ENCODE data around the gene PEPD. TPM values are rescaled to one million over a fixed set of nuclear protein-coding genes. Genes with fewer than 3 reads are reported as not detected.
A peak's percentile ranks its signal among the peaks of the same experiment; 100 is the strongest.

PEPD gene
- total RNA-seq, 1 donor: 87.9 TPM

DNA sequence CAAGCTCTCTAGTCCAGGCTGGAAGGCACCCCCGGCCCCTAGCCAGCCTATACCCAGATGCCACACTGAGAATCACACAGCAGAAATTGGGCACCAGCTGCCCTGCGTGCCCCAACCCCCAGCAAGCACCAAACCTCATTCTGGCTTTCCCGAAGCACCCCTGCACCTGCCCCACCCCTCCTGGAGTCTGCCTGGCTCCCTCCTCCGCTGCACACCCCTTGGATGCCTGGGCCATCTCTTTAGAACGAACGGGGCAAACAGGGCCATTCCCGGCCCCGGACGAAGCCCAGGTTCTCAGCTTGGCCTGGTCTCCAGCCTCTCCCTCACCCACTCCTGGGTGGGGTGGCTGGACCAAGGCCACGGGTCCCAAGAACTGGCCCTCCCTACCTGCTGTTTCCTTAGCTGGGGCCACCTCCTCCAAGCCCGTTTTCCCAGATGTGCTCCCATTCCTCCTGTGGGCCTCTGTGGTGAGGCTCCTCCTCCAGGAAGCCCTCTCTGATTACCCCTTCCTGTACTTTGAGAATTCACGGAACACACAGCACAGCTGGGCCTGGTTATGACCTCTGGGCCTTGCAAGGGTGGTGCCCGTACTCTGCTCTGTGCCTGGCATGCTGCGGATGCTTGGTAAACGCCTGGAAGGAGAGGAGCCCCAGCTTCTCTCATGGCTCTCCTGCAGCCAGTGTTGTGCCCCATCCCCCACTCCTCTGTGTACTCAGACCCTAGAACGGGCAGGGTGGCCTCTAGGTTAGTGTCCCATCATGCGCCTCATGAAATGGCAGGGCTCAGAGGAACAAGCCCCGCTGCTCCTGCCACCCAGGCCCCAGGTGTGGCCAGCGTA, 126.6 kb downstream of the PEPD start:
- TF ChIP-seq, protein P1, sequence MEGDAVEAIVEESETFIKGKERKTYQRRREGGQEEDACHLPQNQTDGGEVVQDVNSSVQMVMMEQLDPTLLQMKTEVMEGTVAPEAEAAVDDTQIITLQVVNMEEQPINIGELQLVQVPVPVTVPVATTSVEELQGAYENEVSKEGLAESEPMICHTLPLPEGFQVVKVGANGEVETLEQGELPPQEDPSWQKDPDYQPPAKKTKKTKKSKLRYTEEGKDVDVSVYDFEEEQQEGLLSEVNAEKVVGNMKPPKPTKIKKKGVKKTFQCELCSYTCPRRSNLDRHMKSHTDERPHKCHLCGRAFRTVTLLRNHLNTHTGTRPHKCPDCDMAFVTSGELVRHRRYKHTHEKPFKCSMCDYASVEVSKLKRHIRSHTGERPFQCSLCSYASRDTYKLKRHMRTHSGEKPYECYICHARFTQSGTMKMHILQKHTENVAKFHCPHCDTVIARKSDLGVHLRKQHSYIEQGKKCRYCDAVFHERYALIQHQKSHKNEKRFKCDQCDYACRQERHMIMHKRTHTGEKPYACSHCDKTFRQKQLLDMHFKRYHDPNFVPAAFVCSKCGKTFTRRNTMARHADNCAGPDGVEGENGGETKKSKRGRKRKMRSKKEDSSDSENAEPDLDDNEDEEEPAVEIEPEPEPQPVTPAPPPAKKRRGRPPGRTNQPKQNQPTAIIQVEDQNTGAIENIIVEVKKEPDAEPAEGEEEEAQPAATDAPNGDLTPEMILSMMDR (IDR thresholded peaks at IDR 0.05; ENCODE audit: extremely low read depth, low read depth, low read length): no peak
- Histone ChIP-seq H2AFZ (ENCODE audit: low read length) (no peak overlapping the region), H3K79me2 (ENCODE audit: insufficient read depth, low read length) (no peaks in the 10 kb centered on the region), H3K4me1 (ENCODE audit: insufficient read depth, low read length) (peaks cover 38% of the 10 kb centered on the region), H3K9me3 (ENCODE audit: low read depth, low read length) (no peaks in the 10 kb centered on the region), H3K4me2 (ENCODE audit: insufficient read depth, low read length) (peak overlapping the region; percentile 58), H4K20me1 (ENCODE audit: insufficient read depth, low read length) (peaks cover 15% of the 10 kb centered on the region), H3K4me3 (ENCODE audit: insufficient read depth, low read length) (no peak overlapping the region), H3K27me3 (ENCODE audit: insufficient read depth, low read length) (no peaks in the 10 kb centered on the region), H3K36me3 (ENCODE audit: insufficient read depth, low read length) (no peaks in the 10 kb centered on the region), H3K27ac (ENCODE audit: low read depth, low read length) (peak overlapping the region; percentile 61)
- DNase-seq (ENCODE audit: insufficient read length, low spot score, missing footprints): peak; percentile 88

DNA sequence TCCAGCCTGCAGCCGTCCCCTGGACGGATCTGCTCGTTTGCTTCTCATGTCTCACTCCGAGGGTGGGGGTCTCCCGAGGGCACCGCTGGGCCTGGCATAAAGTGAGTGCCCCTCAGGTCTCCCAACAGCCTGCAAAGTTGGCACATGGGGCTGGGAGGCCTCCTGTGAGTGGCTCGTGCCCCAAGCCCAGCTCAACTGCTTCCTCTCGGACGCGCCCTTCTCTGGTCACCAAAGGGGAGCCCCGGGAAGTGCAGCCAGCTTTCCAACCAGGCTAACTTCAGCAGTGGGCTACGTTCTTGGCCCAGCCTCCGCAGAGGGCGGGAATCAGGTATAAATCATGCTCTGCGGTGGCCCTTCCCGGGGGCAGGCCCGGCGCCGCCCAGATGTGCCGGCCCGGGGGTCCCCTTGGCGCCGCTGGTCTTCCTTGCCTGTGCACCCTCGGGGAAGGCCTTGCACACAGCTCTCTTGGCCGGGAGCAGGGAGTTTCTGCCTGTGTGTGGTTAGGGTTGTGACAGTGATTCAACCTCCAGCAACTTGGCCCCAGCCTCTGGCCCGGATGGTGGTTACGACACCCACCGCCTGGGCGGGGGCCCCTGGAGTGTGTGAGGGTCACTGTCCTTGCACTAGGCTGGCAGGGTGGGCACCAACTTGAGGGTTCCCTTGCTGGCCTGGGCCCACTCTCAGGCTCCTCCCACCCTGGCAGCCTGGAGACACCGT, 127.4 kb downstream of the PEPD start:
- H2AFZ ChIP-seq (ENCODE audit: low read length): no peak overlapping the region
- H4K20me1 ChIP-seq (ENCODE audit: insufficient read depth, low read length): peaks cover 15% of the 10 kb centered on the region
- peak overlapping the region; percentile 58 for H3K4me2 ChIP-seq (ENCODE audit: insufficient read depth, low read length)
- H3K4me3 ChIP-seq (ENCODE audit: insufficient read depth, low read length): peak overlapping the region; percentile 20
- peak overlapping the region; percentile 61 for H3K27ac ChIP-seq (ENCODE audit: low read depth, low read length)
- no peaks in the 10 kb centered on the region for H3K36me3 ChIP-seq (ENCODE audit: insufficient read depth, low read length)
- TF ChIP-seq, protein P1 (IDR thresholded peaks at IDR 0.05; ENCODE audit: extremely low read depth, low read depth, low read length): no peak
- DNase-seq (ENCODE audit: insufficient read length, low spot score, missing footprints): peak; percentile 100
- H3K27me3 ChIP-seq (ENCODE audit: insufficient read depth, low read length): no peaks in the 10 kb centered on the region
- no peaks in the 10 kb centered on the region for H3K9me3 ChIP-seq (ENCODE audit: low read depth, low read length)
- peaks cover 38% of the 10 kb centered on the region for H3K4me1 ChIP-seq (ENCODE audit: insufficient read depth, low read length)
- peaks cover under 1% of the 10 kb centered on the region for H3K79me2 ChIP-seq (ENCODE audit: insufficient read depth, low read length)

DNA sequence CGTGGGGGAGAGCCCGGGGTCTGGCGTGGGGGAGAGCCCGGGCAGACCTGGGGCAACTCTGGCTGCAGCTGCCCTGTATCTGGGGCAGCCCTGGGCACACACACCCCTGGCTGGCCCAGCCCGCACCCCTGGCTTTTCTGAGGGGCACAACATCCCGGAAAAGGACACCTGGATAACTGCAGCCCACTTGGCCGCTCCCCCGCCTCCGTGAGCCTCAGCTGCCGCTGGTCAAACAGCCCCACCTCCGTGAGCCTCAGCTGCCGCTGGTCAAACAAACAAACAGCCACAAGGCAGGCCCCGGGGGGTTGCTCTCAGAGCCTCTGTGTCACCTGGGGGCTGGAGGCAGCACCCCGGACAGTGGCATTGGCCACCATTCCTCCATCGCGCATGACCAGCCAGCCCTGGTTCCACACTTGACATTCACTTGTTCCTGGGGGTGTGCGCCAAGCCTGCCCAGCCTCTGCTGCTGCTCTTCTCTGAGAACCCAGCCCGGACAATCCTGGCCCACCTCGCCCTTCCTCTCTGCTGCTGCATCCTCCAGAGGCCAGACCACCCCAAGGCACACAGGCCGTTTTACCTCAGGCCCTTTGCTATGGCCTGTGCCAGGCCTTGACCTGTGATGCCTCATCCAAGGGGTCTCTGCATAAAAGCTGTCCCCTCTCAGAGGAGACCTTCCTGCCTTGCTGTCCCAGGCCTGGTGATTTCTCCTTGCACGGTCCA, 128.1 kb downstream of the PEPD start:
- H3K27ac ChIP-seq (ENCODE audit: low read depth, low read length): peak overlapping the region; percentile 61
- no peaks in the 10 kb centered on the region for H3K27me3 ChIP-seq (ENCODE audit: insufficient read depth, low read length)
- H3K9me3 ChIP-seq (ENCODE audit: low read depth, low read length): no peaks in the 10 kb centered on the region
- no peak overlapping the region for H2AFZ ChIP-seq (ENCODE audit: low read length)
- TF ChIP-seq, protein P1 (IDR thresholded peaks at IDR 0.05; ENCODE audit: extremely low read depth, low read depth, low read length): no peak
- peaks cover 18% of the 10 kb centered on the region for H4K20me1 ChIP-seq (ENCODE audit: insufficient read depth, low read length)
- peaks cover 39% of the 10 kb centered on the region for H3K4me1 ChIP-seq (ENCODE audit: insufficient read depth, low read length)
- peaks cover 6% of the 10 kb centered on the region for H3K79me2 ChIP-seq (ENCODE audit: insufficient read depth, low read length)
- H3K36me3 ChIP-seq (ENCODE audit: insufficient read depth, low read length): no peaks in the 10 kb centered on the region
- peak overlapping the region; percentile 58 for H3K4me2 ChIP-seq (ENCODE audit: insufficient read depth, low read length)
- H3K4me3 ChIP-seq (ENCODE audit: insufficient read depth, low read length): no peak overlapping the region
- peak; percentile 86 for DNase-seq (ENCODE audit: insufficient read length, low spot score, missing footprints)

Measured in osteoblast (primary cell).